Smooth muscle cell (in vitro differentiated cells): ENCODE results near the gene FAM229B. TPM values are rescaled to one million over a fixed set of nuclear protein-coding genes. Genes with fewer than 3 reads are reported as not detected.

Experiments used
- DNase-seq: peaks from one replicate; lab custom pipeline; 2025; ENCODE audit not compliant: unreplicated experiment; lab: John Stamatoyannopoulos, UW
- H2AFZ ChIP-seq: fragments of 200-600 bp; sonication (generic); 2 replicates; pipeline ENCODE4 v1.6.0; 2016; ENCODE audit warnings: antibody characterized with exemption, low read depth, mild to moderate bottlenecking
- H3F3A ChIP-seq: fragments of 200-600 bp; sonication (generic); 2 replicates; pipeline ENCODE4 v1.6.0; 2017; ENCODE audit warnings: antibody characterized with exemption, low read depth
- H3K27ac ChIP-seq: fragments of 200-600 bp; sonication (generic); 2 replicates; pipeline ENCODE4 v1.5.1; 2016; ENCODE audit warnings: low read depth, mild to moderate bottlenecking
- H3K27me3 ChIP-seq: fragments of 200-600 bp; sonication (generic); 2 replicates; pipeline ENCODE4 v1.6.1; 2016; ENCODE audit warnings: low read depth, mild to moderate bottlenecking
- H3K36me3 ChIP-seq: fragments of 200-600 bp; sonication (generic); 2 replicates; pipeline ENCODE4 v1.5.1; 2016; ENCODE audit warnings: low read depth
- H3K4me1 ChIP-seq: fragments of 200-600 bp; sonication (generic); 2 replicates; pipeline ENCODE4 v1.5.1; 2016; ENCODE audit warnings: low read depth
- H3K4me2 ChIP-seq: fragments of 200-600 bp; sonication (generic); 2 replicates; pipeline ENCODE4 v1.6.0; 2016; ENCODE audit warnings: mild to moderate bottlenecking
- H3K4me3 ChIP-seq: fragments of 200-600 bp; sonication (generic); 2 replicates; pipeline ENCODE4 v1.5.1; 2016; ENCODE audit warnings: mild to moderate bottlenecking
- H3K79me2 ChIP-seq: fragments of 200-600 bp; sonication (generic); 2 replicates; pipeline ENCODE4 v1.6.0; 2016; ENCODE audit warnings: low read depth, mild to moderate bottlenecking
- H3K9ac ChIP-seq: fragments of 200-600 bp; sonication (generic); 2 replicates; pipeline ENCODE4 v1.6.0; 2016; ENCODE audit warnings: low read depth
- H3K9me3 ChIP-seq: fragments of 200-600 bp; sonication (generic); replicated peaks from 2 replicates; pipeline ENCODE4 v1.5.1; 2016; ENCODE audit warnings: low read depth
- H4K20me1 ChIP-seq: fragments of 200-600 bp; sonication (generic); 2 replicates; pipeline ENCODE4 v1.6.0; 2016; ENCODE audit warnings: low read depth
- WGBS: methylation state at CpG from one replicate; pipeline ENCODE4 v1.1.7; 2016; ENCODE audit warnings: low lambda C conversion rate; 5-methylcytosine and 5-hydroxymethylcytosine counted together
- polyA plus RNA-seq: library from polyadenylated mRNA; unstranded; fragments of >200 nt; fragmentation: Nextera tagmentation; extraction: Ambion mirVana; gene quantifications from 2 replicates; pipeline ENCODE4 v1.2.1, GENCODE V29; 2016
- total RNA-seq: library from RNA; depleted of rRNA; stranded (reverse); fragments of >200 nt; gene quantifications from 2 replicates; pipeline ENCODE4 v1.2.3, GENCODE V29; 2014
- TF ChIP-seq, protein P1 (sequence below): fragments of 200-600 bp; sonication (generic); IDR thresholded peaks from 2 replicates; pipeline ENCODE4 v1.5.1; 2017; ENCODE audit warnings: borderline replicate concordance, mild to moderate bottlenecking, antibody characterized with exemption; ENCODE audit not compliant: insufficient read depth, poor library complexity, severe bottlenecking

The FAM229B gene
- total and polyA plus RNA-seq, 2 experiments from 2014 or later, result 20.7 to 42.7 TPM

DNA sequence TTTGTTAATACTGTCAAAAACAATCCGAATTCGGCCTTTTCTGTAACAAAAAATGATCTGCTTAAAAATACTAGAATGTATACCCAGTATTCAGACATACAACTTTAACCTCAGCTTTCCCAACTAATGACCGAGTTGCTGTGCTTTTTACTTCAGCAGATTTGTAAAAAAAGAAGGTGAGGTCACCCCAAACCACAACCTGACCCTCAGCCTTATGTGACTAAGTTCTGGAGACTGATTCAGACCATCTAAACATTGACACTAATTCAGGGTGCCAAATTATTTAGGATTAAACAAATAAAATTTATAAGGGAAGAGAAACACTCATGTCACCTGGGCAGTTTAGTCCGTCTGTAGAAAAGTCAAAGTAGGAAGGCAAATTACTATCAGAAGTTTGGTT lies 25.8 kb upstream of the FAM229B start:
- no peaks in the 10 kb centered on the region for H3F3A ChIP-seq
- TF ChIP-seq, protein P1, sequence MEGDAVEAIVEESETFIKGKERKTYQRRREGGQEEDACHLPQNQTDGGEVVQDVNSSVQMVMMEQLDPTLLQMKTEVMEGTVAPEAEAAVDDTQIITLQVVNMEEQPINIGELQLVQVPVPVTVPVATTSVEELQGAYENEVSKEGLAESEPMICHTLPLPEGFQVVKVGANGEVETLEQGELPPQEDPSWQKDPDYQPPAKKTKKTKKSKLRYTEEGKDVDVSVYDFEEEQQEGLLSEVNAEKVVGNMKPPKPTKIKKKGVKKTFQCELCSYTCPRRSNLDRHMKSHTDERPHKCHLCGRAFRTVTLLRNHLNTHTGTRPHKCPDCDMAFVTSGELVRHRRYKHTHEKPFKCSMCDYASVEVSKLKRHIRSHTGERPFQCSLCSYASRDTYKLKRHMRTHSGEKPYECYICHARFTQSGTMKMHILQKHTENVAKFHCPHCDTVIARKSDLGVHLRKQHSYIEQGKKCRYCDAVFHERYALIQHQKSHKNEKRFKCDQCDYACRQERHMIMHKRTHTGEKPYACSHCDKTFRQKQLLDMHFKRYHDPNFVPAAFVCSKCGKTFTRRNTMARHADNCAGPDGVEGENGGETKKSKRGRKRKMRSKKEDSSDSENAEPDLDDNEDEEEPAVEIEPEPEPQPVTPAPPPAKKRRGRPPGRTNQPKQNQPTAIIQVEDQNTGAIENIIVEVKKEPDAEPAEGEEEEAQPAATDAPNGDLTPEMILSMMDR, result no peak
- no peaks in the 10 kb centered on the region for H3K36me3 ChIP-seq
- no peak overlapping the region for H3K9ac ChIP-seq
- no peak overlapping the region for H3K27ac ChIP-seq
- H3K9me3 ChIP-seq, result no peaks in the 10 kb centered on the region
- H3K4me1 ChIP-seq, result no peaks in the 10 kb centered on the region
- no peaks in the 10 kb centered on the region for H4K20me1 ChIP-seq
- no peak overlapping the region for H3K4me3 ChIP-seq
- peaks cover 14% of the 10 kb centered on the region for H3K27me3 ChIP-seq
- H2AFZ ChIP-seq, result no peak overlapping the region
- WGBS, result 93% methylated on average over 4 of the region's 4 CpGs
- no peak for DNase-seq
- H3K4me2 ChIP-seq, result no peak overlapping the region
- no peaks in the 10 kb centered on the region for H3K79me2 ChIP-seq

DNA sequence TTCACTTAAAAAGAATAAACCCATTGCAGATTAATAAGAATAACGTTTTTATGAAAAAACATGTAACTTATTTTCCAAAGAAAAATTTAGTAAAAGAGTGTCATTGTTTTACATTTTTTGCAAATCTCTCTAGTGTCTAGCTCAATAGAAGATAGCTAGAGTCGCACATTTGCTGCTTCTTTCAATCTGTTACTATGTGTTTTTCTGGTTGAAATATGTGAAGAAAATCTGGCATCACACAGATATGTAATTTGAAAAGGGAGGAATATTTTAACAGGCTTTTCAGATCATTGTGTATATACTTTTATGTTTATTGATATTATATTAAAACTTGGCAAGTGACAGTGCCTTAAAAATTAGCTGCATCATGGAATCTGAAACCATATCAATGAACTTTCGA lies 24.4 kb upstream of the FAM229B start:
- no peak overlapping the region for H3K9ac ChIP-seq
- H4K20me1 ChIP-seq, result no peaks in the 10 kb centered on the region
- WGBS, result 84% methylated on average over 3 of the region's 3 CpGs
- no peak for DNase-seq
- H3K27me3 ChIP-seq, result peaks cover 2% of the 10 kb centered on the region
- H3K4me3 ChIP-seq, result no peak overlapping the region
- TF ChIP-seq, protein P1, result no peak
- H3K79me2 ChIP-seq, result no peaks in the 10 kb centered on the region
- no peak overlapping the region for H2AFZ ChIP-seq
- H3K4me1 ChIP-seq, result no peaks in the 10 kb centered on the region
- no peak overlapping the region for H3K4me2 ChIP-seq
- H3K36me3 ChIP-seq, result no peaks in the 10 kb centered on the region
- H3K9me3 ChIP-seq, result no peaks in the 10 kb centered on the region
- peaks cover 5% of the 10 kb centered on the region for H3F3A ChIP-seq
- H3K27ac ChIP-seq, result no peak overlapping the region

DNA sequence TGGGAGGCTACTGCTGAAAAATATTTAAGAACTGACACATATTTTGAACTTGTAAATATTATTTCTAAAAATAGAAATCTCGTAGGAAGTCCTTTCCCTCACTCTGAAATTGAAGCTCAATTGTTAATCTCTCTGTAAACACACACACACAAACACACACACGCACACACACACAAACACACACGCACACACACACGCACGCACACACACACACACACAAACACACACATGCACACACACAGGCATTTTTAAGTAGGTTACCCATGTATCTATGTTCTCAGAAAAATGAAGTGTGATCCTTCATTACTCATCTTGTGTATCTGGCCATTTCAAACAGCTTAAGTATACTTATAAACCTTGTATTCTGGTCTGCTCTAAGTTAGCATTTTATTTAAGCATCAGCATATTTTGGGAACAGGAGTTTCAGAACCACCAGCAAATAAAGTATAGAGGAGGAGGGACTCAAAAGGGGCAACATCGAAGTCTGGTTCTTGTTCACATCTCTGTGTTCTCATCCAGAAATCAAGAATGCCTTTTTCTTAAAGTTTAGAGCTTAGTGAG lies 21.9 kb upstream of the FAM229B start:
- no peak for DNase-seq
- Histone ChIP-seq H2AFZ (no peak overlapping the region), H3K9ac (no peak overlapping the region), H3K36me3 (no peaks in the 10 kb centered on the region), H3K79me2 (no peaks in the 10 kb centered on the region), H3F3A (peaks cover 5% of the 10 kb centered on the region), H3K4me1 (no peaks in the 10 kb centered on the region), H4K20me1 (no peaks in the 10 kb centered on the region), H3K4me3 (no peak overlapping the region), H3K4me2 (peak overlapping the region; percentile 30), H3K9me3 (no peaks in the 10 kb centered on the region), H3K27me3 (no peaks in the 10 kb centered on the region), H3K27ac (no peak overlapping the region)
- TF ChIP-seq, protein P1, result no peak
- 79% methylated on average over 6 of the region's 6 CpGs for WGBS

DNA sequence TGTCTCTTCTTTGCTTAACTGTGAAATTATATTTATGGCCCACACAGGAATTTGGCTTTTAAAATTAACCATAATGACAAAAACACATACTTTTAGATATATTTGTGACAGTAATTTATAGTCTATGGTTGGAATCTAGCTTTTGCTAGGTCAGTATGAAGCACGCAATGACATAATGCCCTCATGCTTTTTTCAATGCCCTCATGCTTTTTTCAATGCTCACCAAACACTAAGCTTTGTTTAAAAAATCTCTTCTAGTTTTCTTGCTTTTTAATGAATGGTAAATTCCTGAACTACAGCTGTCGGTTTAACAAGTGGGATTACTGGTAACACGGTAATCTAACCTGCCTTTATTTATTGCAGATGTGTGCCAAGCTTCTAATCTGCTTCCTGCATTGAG lies 20.8 kb upstream of the FAM229B start:
- H3K79me2 ChIP-seq, result no peaks in the 10 kb centered on the region
- H3K27ac ChIP-seq, result no peak overlapping the region
- no peaks in the 10 kb centered on the region for H3K27me3 ChIP-seq
- H3K4me3 ChIP-seq, result no peak overlapping the region
- no peak overlapping the region for H3K4me2 ChIP-seq
- DNase-seq, result no peak
- no peak overlapping the region for H2AFZ ChIP-seq
- H3K9me3 ChIP-seq, result no peaks in the 10 kb centered on the region
- H3K4me1 ChIP-seq, result no peaks in the 10 kb centered on the region
- H3K9ac ChIP-seq, result no peak overlapping the region
- no peaks in the 10 kb centered on the region for H4K20me1 ChIP-seq
- H3K36me3 ChIP-seq, result no peaks in the 10 kb centered on the region
- 79% methylated on average over 3 of the region's 3 CpGs for WGBS
- H3F3A ChIP-seq, result peaks cover 5% of the 10 kb centered on the region
- TF ChIP-seq, protein P1, result no peak
